GM21360 (cell line): Measurements from ENCODE around the gene DENND1C.
"Not testable (repeated sequence)": the region's sequence is repeated elsewhere in the genome, so short reads cannot be mapped to it uniquely, and the experiment has no call there.

ENCODE experiments used
- ATAC-seq: cut with Tn5 transposase; IDR thresholded peaks from one replicate; pipeline ENCODE4 v1.9.1; 2021; ENCODE audit warnings: mild to moderate bottlenecking, moderate library complexity; ENCODE audit not compliant: unreplicated experiment

The DENND1C gene

GRCh38 chr19:6457958-6458694 is 23.5 kb downstream of the DENND1C start:
- no peak for ATAC-seq

DNA sequence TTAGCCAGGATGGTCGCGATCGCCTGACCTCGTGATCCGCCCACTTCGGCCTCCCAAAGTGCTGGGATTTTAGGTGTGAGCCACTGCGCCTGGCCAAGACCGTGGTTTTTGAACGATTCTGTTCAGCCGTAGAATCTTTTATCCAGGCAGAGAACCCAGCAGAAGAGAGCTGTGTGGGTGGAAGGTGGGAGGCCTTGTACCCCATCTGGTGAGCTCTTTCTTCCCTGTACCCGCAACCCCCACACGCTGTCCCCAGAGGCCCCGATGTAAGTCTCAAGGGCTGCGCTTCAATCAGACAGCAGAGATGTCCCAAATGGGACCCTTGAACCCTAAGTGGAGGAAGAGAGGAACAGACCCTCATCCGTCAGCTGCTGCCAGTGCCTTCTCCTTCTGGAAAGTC is 25.7 kb downstream of the DENND1C start:
- no peak for ATAC-seq

GRCh38 chr19:6453951-6454565 is 27.5 kb downstream of the DENND1C start:
- ATAC-seq, result no peak

GRCh38 chr19:6452899-6453298 is 28.7 kb downstream of the DENND1C start:
- ATAC-seq, result no peak

- no peak for ATAC-seq
Observed at GRCh38 chr19:6452223-6452614, 29.4 kb downstream of the DENND1C start.

- no peak for ATAC-seq
Observed at GRCh38 chr19:6451583-6452222, 29.9 kb downstream of the DENND1C start.

DNA sequence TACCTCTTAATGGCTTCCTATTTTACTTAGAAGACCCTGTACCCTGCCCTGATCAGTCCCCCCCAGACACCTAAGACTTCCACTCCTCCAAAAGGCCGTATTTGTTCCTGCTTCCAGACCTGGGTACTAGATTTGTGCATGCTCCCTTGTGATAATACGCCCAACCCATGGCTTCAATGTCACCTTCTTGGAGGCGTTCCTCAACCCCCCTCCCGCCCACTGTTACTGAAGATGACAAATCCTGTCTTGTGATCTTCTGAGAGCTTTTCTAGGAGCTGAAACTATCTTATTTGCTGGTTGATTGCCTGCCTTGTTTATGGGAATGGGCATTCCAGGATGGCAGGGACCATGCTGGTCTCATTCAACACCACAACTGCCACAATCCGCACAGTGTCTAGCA is 31.4 kb downstream of the DENND1C start:
- ATAC-seq, result no peak

DNA sequence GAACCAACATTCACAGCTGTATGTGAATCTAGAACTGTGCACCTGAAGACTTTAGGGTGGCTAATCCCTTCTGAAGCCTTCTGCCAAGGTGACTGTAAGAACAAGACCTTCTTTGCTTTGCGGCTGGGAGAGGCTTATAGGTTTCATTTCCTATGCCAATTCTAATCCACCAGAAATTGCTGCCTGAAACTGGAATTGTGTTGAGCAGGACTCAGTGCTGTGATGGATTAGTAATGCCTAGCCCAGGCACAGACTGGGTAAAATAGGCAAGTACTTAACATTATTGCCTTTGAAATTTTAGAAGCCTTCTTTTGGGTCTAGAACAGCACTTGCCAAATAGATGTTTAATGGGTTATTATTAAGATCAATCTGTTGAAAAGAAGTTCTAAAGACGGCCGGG is 33.5 kb downstream of the DENND1C start:
- no peak for ATAC-seq

GRCh38 chr19:6446452-6446851 is 35.1 kb downstream of the DENND1C start:
- no peak for ATAC-seq

DNA sequence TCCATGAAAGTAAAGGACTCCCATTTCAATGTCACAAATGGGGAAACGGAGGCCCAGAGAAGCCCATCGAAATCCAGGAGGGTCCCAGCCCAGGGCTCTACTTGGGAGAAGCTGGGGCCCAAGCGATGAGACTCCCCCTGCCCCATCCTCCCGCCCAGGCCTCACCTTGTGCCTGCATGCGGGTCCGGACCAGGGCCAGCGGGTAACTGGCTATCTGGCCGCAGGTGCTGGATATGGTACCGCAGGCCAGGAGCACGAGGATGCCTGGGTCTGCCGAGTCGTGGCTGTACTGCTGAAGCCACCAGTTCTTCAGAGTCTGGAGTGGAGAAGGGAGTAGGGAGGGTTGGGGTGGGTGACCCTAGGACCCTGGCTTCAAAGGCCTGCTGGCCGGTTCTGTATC is 37.6 kb downstream of the DENND1C start:
- ATAC-seq, result no peak

- ATAC-seq, result no peak
Observed at GRCh38 chr19:6442087-6442688, 39.4 kb downstream of the DENND1C start.

- no peak for ATAC-seq
Observed at GRCh38 chr19:6440905-6441304, 40.7 kb downstream of the DENND1C start.

- no peak for ATAC-seq
Observed at GRCh38 chr19:6439743-6440142, 41.8 kb downstream of the DENND1C start.

DNA sequence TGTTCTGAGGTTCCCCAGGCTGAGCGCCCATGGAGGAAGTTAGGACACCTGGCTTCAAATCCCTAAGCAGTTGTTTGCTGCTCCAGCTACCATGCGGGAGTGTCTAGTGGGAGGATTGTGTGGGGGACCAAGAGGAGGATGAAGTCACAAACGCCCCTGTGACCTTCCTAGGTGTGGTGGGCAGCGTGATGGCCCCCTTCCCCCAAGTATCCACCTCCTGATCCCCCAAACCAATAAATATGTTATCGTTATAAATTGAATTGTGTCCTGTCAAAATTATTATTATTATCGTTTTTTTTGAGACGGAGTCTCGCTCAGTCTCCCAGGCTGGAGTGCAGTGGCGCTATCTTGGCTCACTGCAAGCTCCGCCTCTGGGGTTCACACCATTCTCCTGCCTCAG is 47.9 kb downstream of the DENND1C start, which contains the start of gene SLC25A41:
SLC25A41 (minus strand) TSS at position 101 of the 400 bp plus-strand sequence; CDS start at position 31, 70 bp downstream.
- ATAC-seq, result no peak

DNA sequence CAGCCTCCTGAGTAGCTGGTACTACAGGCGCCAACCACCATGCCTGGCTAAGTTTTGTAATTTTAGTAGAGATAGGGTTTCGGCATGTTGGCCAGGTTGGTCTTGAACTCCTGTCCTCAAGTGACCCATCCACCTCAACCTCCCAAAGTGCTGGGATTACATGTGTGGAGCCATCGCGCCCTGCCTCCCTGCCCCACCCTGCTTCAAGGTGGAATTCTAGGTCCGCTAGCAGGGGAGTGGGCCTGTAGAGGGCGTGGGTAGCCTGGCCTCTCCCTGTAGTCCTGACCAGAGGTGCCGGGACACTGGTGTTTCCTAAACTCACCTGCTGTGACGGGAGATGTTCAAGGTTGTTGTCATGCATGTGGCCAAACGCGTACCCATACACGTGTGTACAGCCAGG is 48.4 kb downstream of the DENND1C start:
- no peak for ATAC-seq

DNA sequence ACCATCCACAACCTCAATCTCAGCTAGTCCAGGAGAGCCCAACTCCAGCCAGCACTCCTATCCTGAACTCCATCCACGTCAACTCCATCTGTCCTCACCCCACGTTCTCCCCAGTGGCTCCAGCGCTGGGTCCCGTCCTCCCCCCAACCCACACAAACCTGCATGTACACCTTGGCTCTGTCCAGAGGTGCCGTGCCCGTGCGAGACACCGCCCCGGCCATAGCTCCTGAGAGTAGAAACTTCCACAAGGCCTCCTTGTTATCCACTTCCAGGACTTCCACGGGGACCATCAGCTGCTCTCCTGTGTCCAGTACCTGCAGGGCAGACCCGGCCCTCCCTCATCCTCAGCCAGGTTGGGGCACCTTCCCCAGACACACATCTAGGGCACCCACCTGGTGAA is 49.7 kb downstream of the DENND1C start:
- no peak for ATAC-seq

DNA sequence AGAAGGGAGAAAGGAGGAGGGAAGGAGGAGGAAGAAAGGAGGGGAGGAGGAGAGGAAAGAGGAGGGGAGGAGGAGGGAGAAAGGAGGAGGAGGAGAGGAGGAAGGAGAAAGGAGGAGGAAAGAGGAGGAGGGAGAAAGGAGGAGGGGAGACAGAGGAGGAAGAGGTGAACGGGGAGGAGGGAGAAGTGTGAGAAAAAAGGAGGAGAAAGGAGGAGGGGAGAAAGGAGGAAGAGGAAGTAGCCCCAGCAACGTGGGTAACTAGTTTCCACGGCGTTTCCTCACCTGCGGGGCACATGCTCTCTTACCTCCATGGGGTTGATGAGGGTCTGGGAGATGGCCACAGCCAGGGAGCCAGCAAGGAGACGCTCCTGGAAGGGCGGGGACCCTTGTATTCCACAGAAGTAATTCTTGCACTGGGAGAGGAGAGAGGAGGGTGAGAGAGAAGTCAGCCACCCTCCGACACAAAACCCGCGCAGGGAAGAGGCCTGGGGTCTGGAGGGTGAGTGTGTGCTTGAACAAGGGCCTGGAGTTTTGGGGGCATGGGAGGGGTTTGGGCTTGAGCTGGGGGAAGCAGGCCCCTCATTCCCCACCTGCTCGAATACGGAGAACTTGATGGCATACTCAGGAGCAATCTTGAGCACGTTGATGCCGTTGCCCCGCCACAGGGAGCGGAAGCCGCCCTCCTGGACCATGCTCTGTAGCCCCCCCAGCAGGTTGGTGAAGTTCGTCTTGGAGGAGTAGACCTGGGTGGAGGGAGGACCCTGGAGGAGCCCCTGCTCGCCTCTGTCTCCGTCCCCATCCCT is 52.0 kb downstream of the DENND1C start:
- ATAC-seq, result no peak

- ATAC-seq, result not testable (repeated sequence)
Observed at GRCh38 chr19:6428692-6429418, 52.7 kb downstream of the DENND1C start.

GRCh38 chr19:6427131-6427530 is 54.5 kb downstream of the DENND1C start:
- ATAC-seq, result no peak
